ENCODE results near the gene L3MBTL4.

L3MBTL4 gene

GRCh38 chr18:6115710-6116109, 299.0 kb downstream of the L3MBTL4 start:
- TF ChIP-seq, protein P1, sequence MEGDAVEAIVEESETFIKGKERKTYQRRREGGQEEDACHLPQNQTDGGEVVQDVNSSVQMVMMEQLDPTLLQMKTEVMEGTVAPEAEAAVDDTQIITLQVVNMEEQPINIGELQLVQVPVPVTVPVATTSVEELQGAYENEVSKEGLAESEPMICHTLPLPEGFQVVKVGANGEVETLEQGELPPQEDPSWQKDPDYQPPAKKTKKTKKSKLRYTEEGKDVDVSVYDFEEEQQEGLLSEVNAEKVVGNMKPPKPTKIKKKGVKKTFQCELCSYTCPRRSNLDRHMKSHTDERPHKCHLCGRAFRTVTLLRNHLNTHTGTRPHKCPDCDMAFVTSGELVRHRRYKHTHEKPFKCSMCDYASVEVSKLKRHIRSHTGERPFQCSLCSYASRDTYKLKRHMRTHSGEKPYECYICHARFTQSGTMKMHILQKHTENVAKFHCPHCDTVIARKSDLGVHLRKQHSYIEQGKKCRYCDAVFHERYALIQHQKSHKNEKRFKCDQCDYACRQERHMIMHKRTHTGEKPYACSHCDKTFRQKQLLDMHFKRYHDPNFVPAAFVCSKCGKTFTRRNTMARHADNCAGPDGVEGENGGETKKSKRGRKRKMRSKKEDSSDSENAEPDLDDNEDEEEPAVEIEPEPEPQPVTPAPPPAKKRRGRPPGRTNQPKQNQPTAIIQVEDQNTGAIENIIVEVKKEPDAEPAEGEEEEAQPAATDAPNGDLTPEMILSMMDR (IDR thresholded peaks at IDR 0.05; ENCODE audit: insufficient read depth, low read depth, low read length, missing control alignments): no peak
- no peak for DNase-seq (ENCODE audit: low read depth)
- H3K4me3 ChIP-seq (ENCODE audit: low read depth, low read length): no peak overlapping the region

DNA sequence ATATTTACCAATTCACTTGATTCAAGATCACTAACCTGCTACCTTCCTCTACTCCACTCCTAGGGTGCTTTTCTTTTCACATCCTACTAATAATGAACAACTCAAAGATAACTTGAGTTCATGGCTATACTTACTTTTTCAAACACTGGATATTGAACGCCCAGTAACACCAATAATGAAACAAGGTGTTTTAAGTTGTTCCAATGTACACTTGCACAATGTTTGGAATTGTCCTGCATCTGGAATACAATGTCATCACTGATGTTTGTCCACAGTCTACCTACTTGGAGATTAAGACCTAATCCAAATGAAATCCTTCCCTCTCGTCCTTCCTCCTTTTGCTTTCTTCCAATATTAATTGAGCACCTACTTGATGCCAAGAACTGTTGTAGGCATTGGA, 301.1 kb downstream of the L3MBTL4 start:
- H3K4me3 ChIP-seq (ENCODE audit: low read depth, low read length): no peak overlapping the region
- TF ChIP-seq, protein P1 (IDR thresholded peaks at IDR 0.05; ENCODE audit: insufficient read depth, low read depth, low read length, missing control alignments): no peak
- DNase-seq (ENCODE audit: low read depth): no peak

- H3K4me3 ChIP-seq (ENCODE audit: low read depth, low read length): no peak overlapping the region
- DNase-seq (ENCODE audit: low read depth): no peak
- TF ChIP-seq, protein P1 (IDR thresholded peaks at IDR 0.05; ENCODE audit: insufficient read depth, low read depth, low read length, missing control alignments): no peak
These were observed 303.0 kb downstream of the L3MBTL4 start for GRCh38 chr18:6111726-6112125.

GRCh38 chr18:6109743-6110142, 305.0 kb downstream of the L3MBTL4 start:
- no peak for DNase-seq (ENCODE audit: low read depth)
- no peak overlapping the region for H3K4me3 ChIP-seq (ENCODE audit: low read depth, low read length)
- TF ChIP-seq, protein P1 (IDR thresholded peaks at IDR 0.05; ENCODE audit: insufficient read depth, low read depth, low read length, missing control alignments): no peak

GRCh38 chr18:6107794-6108193, 306.9 kb downstream of the L3MBTL4 start:
- H3K4me3 ChIP-seq (ENCODE audit: low read depth, low read length): no peak overlapping the region
- TF ChIP-seq, protein P1 (IDR thresholded peaks at IDR 0.05; ENCODE audit: insufficient read depth, low read depth, low read length, missing control alignments): no peak
- no peak for DNase-seq (ENCODE audit: low read depth)

- no peak overlapping the region for H3K4me3 ChIP-seq (ENCODE audit: low read depth, low read length)
- TF ChIP-seq, protein P1 (IDR thresholded peaks at IDR 0.05; ENCODE audit: insufficient read depth, low read depth, low read length, missing control alignments): no peak
These were observed 308.5 kb downstream of the L3MBTL4 start for GRCh38 chr18:6106091-6106685.

DNA sequence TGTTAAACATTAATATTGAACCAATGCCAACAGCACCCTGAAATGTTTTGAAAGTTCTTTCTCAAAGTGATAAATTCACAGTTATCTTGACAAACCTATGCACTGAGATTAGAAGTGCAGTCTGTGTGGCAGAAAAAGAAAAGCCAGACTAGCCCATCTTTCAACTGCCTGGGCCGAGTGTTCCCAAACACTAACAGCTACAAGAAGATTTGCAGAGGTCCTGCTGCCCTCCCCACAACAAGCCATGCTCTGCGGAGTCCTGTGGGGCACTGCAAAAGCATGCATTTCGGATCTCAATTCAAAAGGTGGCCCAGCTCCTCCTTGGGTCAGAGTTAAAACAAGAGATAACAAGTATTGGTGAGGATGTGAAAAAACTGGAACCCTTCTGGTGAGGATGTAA, 311.0 kb downstream of the L3MBTL4 start:
- no peak for DNase-seq (ENCODE audit: low read depth)

More at GRCh38 chr18:6106091-6106685, 308.5 kb downstream of the L3MBTL4 start:
- DNase-seq (ENCODE audit: low read depth): no peak

More for the DNA sequence above, 311.0 kb downstream of the L3MBTL4 start:
- H3K4me3 ChIP-seq (ENCODE audit: low read depth, low read length): no peak overlapping the region
- TF ChIP-seq, protein P1 (IDR thresholded peaks at IDR 0.05; ENCODE audit: insufficient read depth, low read depth, low read length, missing control alignments): no peak

Measured in GM12865 (cell line).